ENCODE measurements around the gene PPP2R5B.

The PPP2R5B gene

DNA sequence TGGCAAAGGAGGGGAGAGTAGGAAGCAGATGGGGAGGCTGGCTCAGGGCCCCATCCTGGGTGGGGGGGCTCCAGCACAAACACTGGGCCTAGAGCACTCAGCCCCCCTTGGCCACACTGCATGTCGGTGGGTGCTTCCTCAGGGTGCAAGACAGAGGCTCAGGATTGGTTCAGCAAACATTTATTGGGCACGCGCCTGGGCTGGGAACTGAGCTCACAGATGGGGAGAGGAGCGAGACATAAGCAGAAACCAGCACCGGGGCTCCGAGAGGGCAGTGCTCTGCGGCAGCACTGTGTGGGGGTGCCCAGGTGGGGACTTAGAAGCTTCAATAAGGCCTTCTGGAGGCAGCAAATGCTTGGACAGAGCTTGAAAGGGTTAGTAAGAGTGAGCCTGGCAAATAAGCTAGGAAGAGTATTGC is 34.0 kb upstream of the PPP2R5B start:
- no peak for DNase-seq

- DNase-seq = no peak
Observed at GRCh38 chr11:64891215-64891848, 33.2 kb upstream of the PPP2R5B start.

DNA sequence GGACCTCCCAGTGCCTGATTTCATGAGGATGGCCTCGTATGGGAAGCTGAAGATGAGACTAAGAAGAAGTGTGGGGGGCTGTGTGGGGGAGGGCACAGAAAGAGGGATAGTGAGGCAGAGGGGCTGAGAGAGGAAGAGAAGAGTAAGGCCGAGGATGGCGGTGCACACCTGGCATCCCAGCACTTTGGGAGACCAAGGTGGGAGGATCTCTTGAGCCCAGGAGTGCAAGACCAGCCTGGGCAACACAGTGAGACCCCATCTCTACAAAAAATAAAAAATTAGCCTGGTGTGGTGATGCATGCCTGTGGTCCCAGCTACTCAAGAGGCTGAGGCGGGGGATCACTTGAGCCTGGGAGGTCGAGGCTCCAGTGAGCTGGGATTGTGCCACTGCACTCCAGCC is 32.6 kb upstream of the PPP2R5B start:
- DNase-seq = no peak

DNA sequence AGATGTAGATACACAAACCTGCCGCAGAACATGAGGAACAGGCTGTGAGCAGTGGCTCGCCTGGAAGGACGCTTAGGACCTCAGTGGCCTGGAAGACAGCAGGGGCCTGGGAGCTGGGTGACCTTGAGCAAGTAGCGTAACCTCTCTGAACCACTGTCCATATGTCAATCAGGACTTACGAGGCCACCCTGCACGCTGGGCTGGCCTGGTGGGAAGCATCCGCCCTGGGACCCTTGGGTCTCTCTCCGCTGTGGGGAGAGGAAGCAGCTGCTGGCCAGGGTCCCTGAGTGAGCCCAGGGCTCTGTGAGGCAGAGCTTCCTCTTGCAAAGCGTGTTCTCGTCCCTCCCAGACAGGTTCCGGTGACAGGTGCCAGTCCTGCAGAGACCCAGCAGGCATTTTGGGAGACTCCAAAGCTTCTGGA is 32.1 kb upstream of the PPP2R5B start:
- no peak for DNase-seq

DNA sequence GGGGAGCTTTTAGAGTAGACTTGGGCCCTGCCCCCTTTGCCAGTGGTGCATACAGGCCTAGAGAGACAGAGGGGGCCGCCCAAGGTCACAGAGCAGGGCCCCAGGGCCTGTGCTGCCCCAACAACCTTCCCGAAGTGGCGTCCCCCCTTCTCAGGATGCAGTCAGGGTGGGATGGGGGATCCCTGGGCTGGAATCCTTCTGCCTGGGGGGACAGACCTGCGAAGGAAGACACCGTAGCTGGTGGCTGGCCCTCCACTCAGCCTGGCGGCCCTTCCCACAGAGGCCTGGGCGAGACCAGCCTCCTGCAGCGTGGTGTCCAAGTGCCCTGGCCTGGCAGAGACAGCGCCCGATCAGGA is 31.7 kb upstream of the PPP2R5B start:
- no peak for DNase-seq

- DNase-seq = no peak
Observed at GRCh38 chr11:64893194-64894069, 31.1 kb upstream of the PPP2R5B start.

- peak; percentile 84 for DNase-seq
Observed at GRCh38 chr11:64894070-64894811, 30.2 kb upstream of the PPP2R5B start.

- DNase-seq = no peak
Observed at GRCh38 chr11:64894812-64895452, 29.6 kb upstream of the PPP2R5B start.

DNA sequence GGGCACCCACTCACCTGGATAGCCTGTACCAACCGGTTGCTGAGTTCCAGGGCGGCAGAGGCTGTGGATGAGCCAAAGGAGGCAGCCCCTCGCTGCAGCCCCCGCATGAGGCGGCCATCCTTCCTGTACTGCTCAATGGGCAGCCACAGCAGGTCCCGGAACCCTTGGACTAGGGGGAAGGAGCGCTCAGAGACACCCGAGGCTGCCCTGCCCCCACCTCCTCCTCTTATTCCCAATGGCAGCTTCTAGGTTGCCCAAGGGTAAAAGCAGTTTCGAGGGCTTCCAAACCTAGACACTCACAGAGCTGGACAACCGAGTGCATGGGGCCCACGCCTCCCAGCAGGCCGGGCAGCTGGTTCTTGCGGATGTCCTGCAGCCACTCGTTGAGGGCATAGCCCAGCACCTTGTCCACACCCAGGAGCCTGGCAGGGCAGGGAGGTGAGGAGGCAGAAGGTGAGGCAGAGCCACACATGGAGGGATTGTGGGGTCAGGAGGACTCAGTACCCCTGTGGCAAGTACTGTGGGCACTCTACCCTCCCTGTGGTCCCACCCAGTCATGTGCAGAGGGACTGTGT is 28.0 kb upstream of the PPP2R5B start:
- no peak for DNase-seq

DNA sequence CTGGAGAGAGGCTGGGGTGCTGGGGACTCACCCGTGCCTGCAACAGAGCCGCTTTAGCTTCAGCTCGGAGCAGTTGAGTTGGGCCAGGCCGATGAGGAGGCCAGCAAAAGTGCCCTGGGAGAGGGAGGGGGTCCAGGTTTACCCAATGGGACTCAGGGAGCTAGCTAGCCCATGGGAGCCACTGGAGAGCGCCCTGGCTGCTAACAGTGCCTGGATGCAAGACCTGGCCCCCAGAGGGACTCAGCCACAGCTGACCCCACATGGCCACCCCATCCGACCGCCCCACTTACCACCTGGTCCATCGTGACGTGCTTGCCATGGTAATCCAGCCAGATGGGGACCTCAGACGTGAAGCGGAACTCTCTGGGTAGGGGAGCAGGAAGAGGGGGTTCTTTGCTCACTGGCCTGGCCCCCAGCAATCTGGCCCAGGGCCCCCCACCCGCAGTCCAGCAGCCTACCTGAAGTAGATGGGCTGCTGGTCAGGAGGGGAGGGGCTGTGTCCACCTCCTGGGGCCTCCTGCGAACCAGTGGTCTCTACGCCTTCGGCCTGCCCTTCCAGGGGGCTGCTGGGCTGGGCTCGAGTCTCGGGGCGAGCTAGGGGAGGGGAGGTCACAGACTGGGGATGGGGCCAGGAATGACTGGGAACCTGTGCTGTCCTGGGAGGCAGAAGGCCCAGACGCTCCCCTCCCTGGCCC is 27.0 kb upstream of the PPP2R5B start:
- no peak for DNase-seq

DNA sequence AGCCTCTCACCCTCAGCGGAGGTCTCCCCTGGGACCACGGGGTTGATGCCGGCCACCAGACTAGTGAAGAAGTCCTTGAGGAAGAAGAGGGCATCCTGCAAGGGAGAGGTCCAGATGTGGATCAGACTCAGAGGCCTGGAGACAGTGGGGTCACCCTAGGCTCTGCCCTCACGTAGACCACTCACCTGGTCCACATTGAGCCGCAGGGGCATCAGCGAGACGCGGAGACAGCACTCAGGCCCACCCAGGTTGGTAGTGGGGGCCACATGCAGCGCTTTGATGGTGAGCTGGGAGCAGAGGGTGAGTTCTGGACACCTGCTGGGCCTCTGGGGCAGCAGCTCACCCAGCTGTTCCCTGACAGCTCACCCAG is 26.4 kb upstream of the PPP2R5B start:
- no peak for DNase-seq

- no peak for DNase-seq
Observed at GRCh38 chr11:64898541-64898940, 25.9 kb upstream of the PPP2R5B start.

GRCh38 chr11:64900263-64900678 is 24.2 kb upstream of the PPP2R5B start:
- no peak for DNase-seq

DNA sequence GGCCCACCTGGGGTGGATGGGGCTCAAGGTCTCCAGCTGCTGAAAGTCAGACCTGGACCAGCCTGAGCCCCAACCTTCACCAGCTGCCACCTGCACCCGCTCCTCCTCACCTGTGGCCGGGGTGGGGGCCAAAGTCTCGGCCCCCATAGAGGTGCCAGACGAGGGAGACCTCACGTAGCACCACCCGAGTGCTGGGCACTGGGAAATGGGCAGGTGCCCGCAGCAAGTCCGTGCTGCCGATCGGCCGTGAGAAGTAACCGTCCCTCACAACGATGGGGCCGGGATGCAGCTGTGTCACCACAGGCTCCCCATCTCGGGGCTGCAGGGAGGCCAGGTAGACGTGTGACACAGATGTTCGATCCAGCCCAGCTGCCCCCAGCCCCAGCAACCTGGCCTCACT is 23.7 kb upstream of the PPP2R5B start:
- DNase-seq = no peak

GRCh38 chr11:64902102-64902900 is 22.2 kb upstream of the PPP2R5B start:
- DNase-seq = no peak

GRCh38 chr11:64903291-64903833 is 21.1 kb upstream of the PPP2R5B start:
- DNase-seq = no peak

GRCh38 chr11:64905516-64906313 is 18.8 kb upstream of the PPP2R5B start:
- DNase-seq = no peak

GRCh38 chr11:64906314-64906635 is 18.2 kb upstream of the PPP2R5B start:
- DNase-seq = no peak

DNA sequence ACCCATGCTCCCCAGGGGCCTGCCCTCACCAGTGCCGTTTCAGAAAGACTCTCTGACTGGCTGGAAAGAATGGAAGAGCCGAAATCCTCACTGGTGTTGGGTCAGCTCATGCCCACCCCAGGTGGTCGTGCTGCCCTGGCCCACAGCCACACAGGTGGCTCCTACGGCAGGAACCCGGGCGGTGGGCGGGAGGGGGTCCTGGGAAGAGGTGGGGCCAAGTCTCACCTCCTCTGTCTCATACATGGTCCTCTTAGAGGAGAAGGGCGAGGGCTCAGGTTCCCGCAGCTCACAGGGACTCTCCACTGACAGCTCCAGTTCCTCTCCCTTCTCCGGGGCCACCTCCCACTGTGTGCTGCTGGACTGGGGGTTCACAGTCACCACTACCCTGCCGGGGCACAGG is 15.7 kb upstream of the PPP2R5B start:
- DNase-seq = no peak

GRCh38 chr11:64909653-64910343 is 14.7 kb upstream of the PPP2R5B start:
- no peak for DNase-seq
